Activated CD8-positive, alpha-beta memory T cell treated with anti-CD3 and anti-CD28 coated beads, Interleukin-2, amount 50 U/mL, for 4 hours (primary cell): Measurements from ENCODE around the gene SNX30.

Experiments used
- DNase-seq: peaks from one replicate; pipeline ENCODE4 v3.0.0-alpha.2; 2020

The SNX30 gene

GRCh38 chr9:112753725-112754124 lies 3.2 kb downstream of the SNX30 start:
- DNase-seq, result no peak

- no peak for DNase-seq
These were observed 4.0 kb downstream of the SNX30 start for GRCh38 chr9:112754578-112754977.

GRCh38 chr9:112755016-112755427 lies 4.5 kb downstream of the SNX30 start:
- no peak for DNase-seq

GRCh38 chr9:112755675-112756074 lies 5.1 kb downstream of the SNX30 start:
- DNase-seq, result no peak

- DNase-seq, result no peak
These were observed 6.8 kb downstream of the SNX30 start for GRCh38 chr9:112757282-112757883.

GRCh38 chr9:112757940-112758339 lies 7.4 kb downstream of the SNX30 start:
- no peak for DNase-seq

- DNase-seq, result no peak
These were observed 10.3 kb downstream of the SNX30 start for GRCh38 chr9:112760821-112761220.

- DNase-seq, result no peak
These were observed 11.5 kb downstream of the SNX30 start for GRCh38 chr9:112761912-112762655.

GRCh38 chr9:112762726-112763518 lies 12.4 kb downstream of the SNX30 start:
- DNase-seq, result no peak

- no peak for DNase-seq
These were observed 13.8 kb downstream of the SNX30 start for GRCh38 chr9:112764344-112764743.

GRCh38 chr9:112764837-112765236 lies 14.3 kb downstream of the SNX30 start:
- DNase-seq, result no peak

- no peak for DNase-seq
These were observed 14.7 kb downstream of the SNX30 start for GRCh38 chr9:112765281-112765680.

- DNase-seq, result no peak
These were observed 21.0 kb downstream of the SNX30 start for GRCh38 chr9:112771359-112772214.

GRCh38 chr9:112772215-112772509 lies 21.6 kb downstream of the SNX30 start:
- DNase-seq, result no peak

- no peak for DNase-seq
These were observed 22.0 kb downstream of the SNX30 start for GRCh38 chr9:112772551-112772950.

GRCh38 chr9:112774006-112774996 lies 23.7 kb downstream of the SNX30 start:
- DNase-seq, result no peak

- no peak for DNase-seq
These were observed 27.4 kb downstream of the SNX30 start for GRCh38 chr9:112777914-112778313.

- no peak for DNase-seq
These were observed 30.0 kb downstream of the SNX30 start for GRCh38 chr9:112780450-112781036.

- DNase-seq, result no peak
These were observed 31.7 kb downstream of the SNX30 start for GRCh38 chr9:112782218-112782617.

- no peak for DNase-seq
These were observed 33.0 kb downstream of the SNX30 start for GRCh38 chr9:112783551-112783954.

- no peak for DNase-seq
These were observed 33.6 kb downstream of the SNX30 start for GRCh38 chr9:112784020-112784785.
